Measurements from ENCODE around the gene NR2F6. TPM values are rescaled to one million over a fixed set of nuclear protein-coding genes. Genes with fewer than 3 reads are reported as not detected.

Gene NR2F6
- total RNA-seq, 1 donor from 2014 or later: 59.1 TPM

DNA sequence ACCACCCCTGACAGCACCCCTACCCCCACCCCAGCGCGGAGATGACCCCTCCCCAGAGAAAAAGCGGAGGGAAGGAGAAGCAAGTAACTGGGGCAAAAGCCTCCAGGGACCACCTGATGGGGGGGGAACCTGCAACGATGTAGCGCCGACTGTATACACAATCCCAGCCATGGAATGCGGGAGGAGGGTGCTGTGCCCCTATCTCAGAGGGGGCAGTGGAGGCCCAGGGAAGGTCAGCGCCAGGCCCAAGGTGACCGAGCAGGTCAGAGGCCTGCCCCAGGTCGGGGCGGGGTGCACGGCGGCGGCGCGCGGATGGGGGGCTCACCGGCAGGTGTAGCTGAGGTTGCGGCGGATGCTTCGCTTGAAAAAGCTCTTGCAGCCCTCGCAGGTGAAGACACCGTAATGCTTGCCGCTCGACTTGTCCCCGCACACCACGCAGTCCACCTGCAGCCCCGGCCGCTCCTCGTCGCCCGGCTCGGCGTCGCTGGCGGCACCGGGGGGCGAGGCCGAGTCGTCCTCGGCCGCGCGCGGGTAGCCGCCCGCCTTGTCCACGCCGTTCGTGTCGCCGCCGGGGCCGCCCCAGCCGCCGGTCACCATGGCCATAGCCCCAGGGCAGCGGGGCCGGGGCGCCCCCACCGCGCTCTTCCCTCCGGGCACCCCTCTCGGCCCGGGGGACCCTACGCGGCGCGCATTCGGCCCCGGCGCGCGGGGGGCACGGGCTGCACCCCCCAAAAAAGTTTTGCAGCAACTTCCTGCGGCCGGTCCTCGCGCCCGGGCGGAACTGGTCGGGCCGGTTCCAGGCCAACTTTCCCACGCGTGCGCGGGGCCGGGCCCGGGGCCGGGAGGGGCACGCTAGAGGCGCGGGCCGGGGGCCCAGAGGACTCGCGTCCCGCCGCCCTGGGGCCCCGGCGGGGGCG lies 843 bp downstream of the NR2F6 start:
- H3K27me3 Mint-ChIP-seq (ENCODE audit: low read depth): no peaks in the 10 kb centered on the region
- H3K9me3 Mint-ChIP-seq: no peaks in the 10 kb centered on the region
- peak overlapping the region; percentile 79 for H3K27ac Mint-ChIP-seq
- H3K4me1 Mint-ChIP-seq: peaks cover 50% of the 10 kb centered on the region
- no peaks in the 10 kb centered on the region for H3K36me3 Mint-ChIP-seq
- TF ChIP-seq, protein P1, sequence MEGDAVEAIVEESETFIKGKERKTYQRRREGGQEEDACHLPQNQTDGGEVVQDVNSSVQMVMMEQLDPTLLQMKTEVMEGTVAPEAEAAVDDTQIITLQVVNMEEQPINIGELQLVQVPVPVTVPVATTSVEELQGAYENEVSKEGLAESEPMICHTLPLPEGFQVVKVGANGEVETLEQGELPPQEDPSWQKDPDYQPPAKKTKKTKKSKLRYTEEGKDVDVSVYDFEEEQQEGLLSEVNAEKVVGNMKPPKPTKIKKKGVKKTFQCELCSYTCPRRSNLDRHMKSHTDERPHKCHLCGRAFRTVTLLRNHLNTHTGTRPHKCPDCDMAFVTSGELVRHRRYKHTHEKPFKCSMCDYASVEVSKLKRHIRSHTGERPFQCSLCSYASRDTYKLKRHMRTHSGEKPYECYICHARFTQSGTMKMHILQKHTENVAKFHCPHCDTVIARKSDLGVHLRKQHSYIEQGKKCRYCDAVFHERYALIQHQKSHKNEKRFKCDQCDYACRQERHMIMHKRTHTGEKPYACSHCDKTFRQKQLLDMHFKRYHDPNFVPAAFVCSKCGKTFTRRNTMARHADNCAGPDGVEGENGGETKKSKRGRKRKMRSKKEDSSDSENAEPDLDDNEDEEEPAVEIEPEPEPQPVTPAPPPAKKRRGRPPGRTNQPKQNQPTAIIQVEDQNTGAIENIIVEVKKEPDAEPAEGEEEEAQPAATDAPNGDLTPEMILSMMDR (IDR thresholded peaks at IDR 0.05; ENCODE audit: unreplicated experiment): no peak
- DNase-seq (ENCODE audit: low spot score in 2 of 2, unreplicated experiment in 2 of 2): peak in 1 of 2 experiments; percentile 59
- peak overlapping the region; percentile 89 for H3K4me3 Mint-ChIP-seq

DNA sequence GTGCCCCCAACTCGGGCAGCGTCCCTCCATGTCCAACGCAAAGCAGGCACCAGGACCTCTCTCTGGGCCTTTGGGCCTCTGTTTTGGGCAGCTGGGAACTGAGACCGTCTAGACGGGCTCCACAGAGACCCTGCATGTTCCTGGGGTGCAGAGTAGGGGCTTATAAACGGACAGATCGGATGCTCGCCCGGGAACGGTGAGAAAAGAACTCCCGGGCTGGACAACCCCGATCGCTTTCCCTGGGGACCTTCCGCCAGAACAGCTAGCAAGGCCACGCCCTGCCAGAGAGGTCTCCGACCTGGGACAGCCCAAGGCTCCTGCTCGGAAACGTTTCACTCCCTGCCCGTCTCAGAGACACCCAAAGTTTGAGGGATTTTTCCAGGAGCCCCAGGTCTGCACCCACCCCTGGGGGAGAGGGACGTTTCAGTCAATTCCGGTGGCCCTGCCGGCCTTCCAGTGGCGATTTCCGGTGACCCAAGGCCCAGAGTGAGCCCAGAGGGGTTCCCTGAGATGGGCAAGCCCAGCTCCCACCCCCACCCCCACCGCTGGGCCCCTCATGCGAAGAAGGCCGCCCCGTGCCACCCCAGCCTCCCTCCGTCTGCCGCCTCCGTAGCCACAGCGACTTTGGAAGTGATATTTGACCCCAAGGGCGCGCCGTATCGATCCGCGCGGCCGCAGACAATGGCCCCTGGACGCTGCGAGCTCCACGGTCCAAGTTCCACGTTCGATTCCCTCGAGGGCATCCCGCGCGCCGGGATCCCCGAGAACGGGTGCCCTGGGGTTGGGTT lies 1.7 kb downstream of the NR2F6 start:
- no peaks in the 10 kb centered on the region for H3K36me3 Mint-ChIP-seq
- peak overlapping the region; percentile 89 for H3K4me3 Mint-ChIP-seq
- no peak for DNase-seq (ENCODE audit: low spot score in 2 of 2, unreplicated experiment in 2 of 2)
- no peaks in the 10 kb centered on the region for H3K27me3 Mint-ChIP-seq (ENCODE audit: low read depth)
- TF ChIP-seq, protein P1 (IDR thresholded peaks at IDR 0.05; ENCODE audit: unreplicated experiment): no peak
- H3K4me1 Mint-ChIP-seq: peaks cover 49% of the 10 kb centered on the region
- H3K9me3 Mint-ChIP-seq: no peaks in the 10 kb centered on the region
- H3K27ac Mint-ChIP-seq: peak overlapping the region; percentile 89

DNA sequence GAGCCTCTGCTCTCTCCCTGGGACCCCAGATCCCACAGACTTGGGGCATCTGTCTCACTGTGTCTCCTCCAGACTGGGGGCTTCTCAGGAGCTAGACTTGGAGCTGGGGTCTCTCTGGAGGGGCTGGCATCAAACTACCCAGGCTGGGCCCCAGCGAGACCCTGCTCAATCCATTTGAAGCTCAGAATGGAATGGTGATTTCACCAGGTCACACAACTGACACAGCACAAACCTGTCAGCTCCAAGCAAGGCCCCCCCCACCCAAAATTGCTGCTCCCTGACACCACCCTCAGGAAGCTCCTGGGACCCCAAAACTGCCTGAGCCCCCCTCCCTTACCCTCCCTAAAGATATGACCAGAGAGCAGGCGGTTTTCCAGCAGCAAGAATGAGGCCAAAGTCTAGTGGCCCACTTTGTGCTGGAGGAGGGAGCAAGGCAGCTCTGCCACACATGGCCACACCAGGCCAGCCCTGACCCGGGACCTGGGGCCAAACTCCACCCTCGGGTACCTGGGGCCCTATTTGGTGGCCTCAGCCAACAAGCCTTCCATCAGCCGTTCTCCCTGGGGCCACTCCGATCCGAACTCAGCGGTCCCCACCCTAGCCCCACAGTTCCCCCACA lies 2.4 kb downstream of the NR2F6 start:
- peak overlapping the region; percentile 89 for H3K4me3 Mint-ChIP-seq
- H3K27me3 Mint-ChIP-seq (ENCODE audit: low read depth): no peaks in the 10 kb centered on the region
- TF ChIP-seq, protein P1 (IDR thresholded peaks at IDR 0.05; ENCODE audit: unreplicated experiment): no peak
- DNase-seq (ENCODE audit: low spot score in 2 of 2, unreplicated experiment in 2 of 2): no peak
- peaks cover 2% of the 10 kb centered on the region for H3K36me3 Mint-ChIP-seq
- peak overlapping the region; percentile 89 for H3K27ac Mint-ChIP-seq
- H3K4me1 Mint-ChIP-seq: peaks cover 44% of the 10 kb centered on the region
- H3K9me3 Mint-ChIP-seq: no peaks in the 10 kb centered on the region

DNA sequence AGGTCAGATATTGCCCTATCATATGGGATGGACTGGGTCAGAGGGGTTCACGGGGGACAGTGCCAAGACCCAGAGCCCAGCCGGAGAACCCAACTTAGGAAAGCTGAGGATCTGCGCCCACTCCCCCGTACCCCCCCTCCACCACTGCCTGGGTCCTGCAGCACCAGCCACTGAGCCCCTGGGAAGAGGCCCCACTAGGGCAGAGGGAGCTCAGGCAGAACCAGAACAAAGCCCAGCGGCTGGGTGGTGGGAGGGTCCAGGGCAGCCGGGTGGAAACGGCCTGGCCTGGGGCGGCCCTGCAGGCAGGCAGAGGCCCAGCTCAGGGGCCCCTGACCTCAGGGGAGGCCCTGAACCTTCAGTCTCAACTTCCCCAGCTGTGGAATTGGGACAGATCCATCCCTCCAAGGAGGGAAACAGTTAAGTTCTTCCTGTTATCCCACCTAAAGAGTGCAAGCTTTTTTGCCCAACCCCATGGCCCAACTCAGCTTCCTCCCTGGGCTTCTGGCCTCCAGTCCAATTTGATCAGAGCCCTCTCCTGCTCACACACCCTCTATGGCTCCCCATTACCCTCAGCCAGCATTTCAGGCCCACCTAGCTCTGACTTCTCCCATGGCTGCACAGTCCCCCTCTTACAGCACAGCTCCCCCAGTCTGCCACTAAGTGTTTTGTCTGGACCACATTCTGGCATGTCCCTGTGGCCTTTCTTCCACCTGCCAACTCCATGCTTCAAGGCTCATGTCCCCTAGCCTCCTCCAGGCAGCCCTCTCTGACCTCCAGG lies 3.1 kb downstream of the NR2F6 start:
- Mint-ChIP-seq H3K36me3 (peaks cover 7% of the 10 kb centered on the region), H3K27me3 (ENCODE audit: low read depth) (no peaks in the 10 kb centered on the region), H3K4me3 (peak overlapping the region; percentile 89), H3K9me3 (no peaks in the 10 kb centered on the region), H3K27ac (peak overlapping the region; percentile 69), H3K4me1 (peaks cover 41% of the 10 kb centered on the region)
- no peak for DNase-seq (ENCODE audit: low spot score in 2 of 2, unreplicated experiment in 2 of 2)
- TF ChIP-seq, protein P1 (IDR thresholded peaks at IDR 0.05; ENCODE audit: unreplicated experiment): no peak

GRCh38 chr19:17240826-17241399 lies 4.8 kb downstream of the NR2F6 start:
- TF ChIP-seq, protein P1 (IDR thresholded peaks at IDR 0.05; ENCODE audit: unreplicated experiment): no peak
- Mint-ChIP-seq H3K27me3 (ENCODE audit: low read depth) (no peaks in the 10 kb centered on the region), H3K9me3 (no peaks in the 10 kb centered on the region), H3K36me3 (peaks cover 7% of the 10 kb centered on the region), H3K4me3 (no peak overlapping the region), H3K27ac (peak overlapping the region; percentile 48), H3K4me1 (peaks cover 36% of the 10 kb centered on the region)
- no peak for DNase-seq (ENCODE audit: low spot score in 2 of 2, unreplicated experiment in 2 of 2)

Data from mesothelial cell of epicardium (in vitro differentiated cells).